Ectodermal cell (in vitro differentiated cells): ENCODE measurements around the gene HOOK2.

ENCODE experiments used
- H3K27ac ChIP-seq: 2 replicates; pipeline ENCODE4 v1.7.0; 2013; ENCODE audit warnings: mild to moderate bottlenecking, low read depth, low read length; ENCODE audit not compliant: insufficient read depth, poor library complexity, severe bottlenecking
- H3K27me3 ChIP-seq: 2 replicates; pipeline ENCODE4 v1.7.0; 2013; ENCODE audit warnings: mild to moderate bottlenecking, low read length; ENCODE audit not compliant: insufficient read depth, control insufficient read depth, poor library complexity, severe bottlenecking
- H3K36me3 ChIP-seq: one replicate; pipeline ENCODE4 v1.7.0; 2013; ENCODE audit warnings: low read length; ENCODE audit not compliant: control insufficient read depth, insufficient read depth
- H3K4me1 ChIP-seq: one replicate; pipeline ENCODE4 v1.7.0; 2013; ENCODE audit warnings: low read length; ENCODE audit not compliant: control insufficient read depth, insufficient read depth
- H3K4me3 ChIP-seq: 2 replicates; pipeline ENCODE4 v1.7.0; 2013; ENCODE audit warnings: low read depth, low read length, control low read depth; ENCODE audit not compliant: insufficient read depth
- H3K9me3 ChIP-seq: 2 replicates; pipeline ENCODE4 v1.7.0; 2013; ENCODE audit warnings: mild to moderate bottlenecking, low read length, moderate library complexity; ENCODE audit not compliant: control insufficient read depth
- WGBS, 2 experiments: methylation state at CpG; one replicate each; pipeline ENCODE4 v1.1.7; 2013; ENCODE audit warnings: missing lambda C conversion rate in 2 of 2; 5-methylcytosine and 5-hydroxymethylcytosine counted together

The HOOK2 gene

DNA sequence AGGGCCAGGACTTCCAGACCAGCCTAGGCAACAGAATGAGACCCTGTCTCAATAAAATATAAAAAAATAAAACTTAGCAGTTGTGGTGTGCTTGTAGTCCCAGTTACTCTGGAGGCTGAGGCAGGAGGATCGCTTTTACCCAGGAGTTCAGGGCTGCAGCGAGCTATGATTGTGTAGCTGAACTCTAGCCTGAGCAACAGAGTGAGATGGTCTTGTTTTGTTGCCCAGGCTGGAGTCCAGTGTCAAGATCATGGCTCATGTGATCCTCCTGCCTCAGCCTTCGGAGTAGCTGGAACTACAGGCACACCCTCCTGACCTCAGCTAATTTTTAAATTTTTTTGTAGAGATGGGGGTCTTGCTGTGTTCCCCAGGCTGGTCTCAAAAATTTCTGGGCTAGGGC lies 11.6 kb upstream of the HOOK2 start:
- H3K27ac ChIP-seq, result no peak overlapping the region
- H3K36me3 ChIP-seq, result no peaks in the 10 kb centered on the region

DNA sequence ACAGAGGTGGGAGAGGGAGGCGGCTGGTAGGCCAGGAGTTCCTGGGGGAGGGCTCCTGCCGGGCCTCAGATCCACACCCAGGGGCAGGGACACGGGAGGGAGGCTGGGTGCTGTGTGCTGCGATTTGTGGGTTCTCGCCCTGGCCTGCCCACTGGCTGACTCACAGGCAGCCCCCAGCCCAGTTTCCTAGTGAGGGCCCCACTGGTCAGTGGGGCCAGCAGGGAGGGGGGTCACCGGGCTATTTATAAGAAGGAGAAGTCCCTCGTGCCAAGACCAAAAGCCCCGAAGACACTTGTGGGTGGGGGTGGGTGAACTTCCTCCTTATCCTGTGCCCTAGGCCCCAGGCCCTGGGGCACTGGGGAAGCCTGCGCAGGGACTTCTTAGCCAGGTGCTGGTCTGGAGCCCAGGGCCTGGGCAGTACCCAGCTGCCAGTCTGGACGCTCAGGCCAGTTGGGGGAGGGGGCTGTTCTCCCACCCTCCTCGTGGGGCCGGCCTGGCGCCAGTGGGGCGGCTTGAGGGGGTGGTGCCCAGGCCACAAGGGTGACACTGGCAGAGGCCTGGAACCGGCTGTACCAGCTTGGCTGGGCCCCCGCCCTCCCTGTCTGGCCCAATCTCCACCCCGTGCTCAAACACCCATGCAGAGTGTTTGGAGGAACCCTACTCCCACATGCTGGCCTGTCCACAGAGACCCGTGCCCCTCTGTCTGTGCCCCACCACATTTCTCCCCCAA lies 11.0 kb upstream of the HOOK2 start:
- peaks cover 27% of the 10 kb centered on the region for H3K4me1 ChIP-seq
- H3K27ac ChIP-seq, result no peak overlapping the region
- no peaks in the 10 kb centered on the region for H3K36me3 ChIP-seq
- no peak overlapping the region for H3K4me3 ChIP-seq
- peaks cover 11% of the 10 kb centered on the region for H3K27me3 ChIP-seq
- no peaks in the 10 kb centered on the region for H3K9me3 ChIP-seq
- WGBS, 2 experiments, result 87% methylated on average over 18 of the region's 18 CpGs

More for the DNA sequence above, 11.6 kb upstream of the HOOK2 start:
- WGBS, 2 experiments, result 91% methylated on average over 3 of the region's 3 CpGs
- Histone ChIP-seq H3K4me1 (peaks cover 27% of the 10 kb centered on the region), H3K9me3 (no peaks in the 10 kb centered on the region), H3K27me3 (peaks cover 18% of the 10 kb centered on the region), H3K4me3 (no peak overlapping the region)

DNA sequence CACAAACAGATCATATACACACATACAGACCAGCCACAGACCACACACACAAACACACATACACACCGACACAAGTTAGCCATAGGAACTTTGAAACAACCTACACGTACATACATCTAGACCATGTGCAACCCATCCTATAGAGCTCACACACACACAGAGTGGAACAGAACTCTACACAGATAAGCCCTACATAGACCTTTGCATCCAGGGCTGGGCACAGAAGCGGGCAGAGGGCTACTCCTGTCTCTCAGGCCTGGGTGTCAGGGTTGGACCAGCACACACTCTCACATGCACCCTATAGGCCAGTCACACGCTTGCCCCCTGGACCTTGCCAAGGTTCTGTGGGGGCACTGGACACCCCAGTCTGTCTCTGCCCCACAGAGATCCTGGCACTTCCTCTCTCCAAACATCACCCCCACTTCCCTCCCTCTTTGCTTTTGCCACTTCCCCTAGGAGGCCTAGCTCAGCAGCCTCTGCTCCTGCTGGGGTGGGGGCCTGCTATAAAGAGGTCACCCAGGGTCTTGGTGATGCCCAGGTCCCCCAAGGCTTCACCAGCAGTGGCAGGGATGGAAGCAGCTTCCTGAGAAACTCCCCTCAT lies 10.2 kb upstream of the HOOK2 start:
- WGBS, 2 experiments, result 87 to 89% methylated on average over 4 of the region's 4 CpGs
- Histone ChIP-seq H3K27ac (no peak overlapping the region), H3K4me1 (peaks cover 27% of the 10 kb centered on the region)

DNA sequence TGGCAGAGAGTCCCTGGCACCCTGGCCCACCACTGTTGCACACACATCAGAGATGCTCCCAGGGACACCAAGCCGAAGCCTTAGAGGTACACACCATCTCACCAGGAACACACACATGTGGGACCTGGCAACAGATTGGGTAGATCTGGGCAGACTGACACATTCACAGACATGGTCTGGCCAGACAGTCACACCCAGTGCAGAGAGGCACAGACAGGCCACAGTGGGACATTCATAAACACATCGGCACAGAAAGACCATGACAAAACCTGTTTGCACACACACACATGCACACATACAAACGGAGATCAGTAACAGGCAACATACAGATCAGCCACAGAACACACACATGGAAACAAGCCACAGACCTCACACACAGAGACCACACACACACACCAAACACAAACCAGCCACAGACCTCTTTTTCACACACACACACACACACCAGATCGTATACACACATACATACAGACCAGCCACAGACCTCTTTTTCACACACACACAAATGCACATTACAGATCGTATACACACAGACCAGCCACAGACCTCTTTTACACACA lies 9.6 kb upstream of the HOOK2 start:
- H3K27me3 ChIP-seq, result no peaks in the 10 kb centered on the region
- no peaks in the 10 kb centered on the region for H3K36me3 ChIP-seq
- WGBS, 2 experiments, result 83 to 91% methylated on average over 5 of the region's 5 CpGs
- peaks cover 27% of the 10 kb centered on the region for H3K4me1 ChIP-seq
- no peaks in the 10 kb centered on the region for H3K9me3 ChIP-seq
- no peak overlapping the region for H3K4me3 ChIP-seq
- no peak overlapping the region for H3K27ac ChIP-seq

More for the DNA sequence above, 10.2 kb upstream of the HOOK2 start:
- H3K4me3 ChIP-seq, result no peak overlapping the region
- no peaks in the 10 kb centered on the region for H3K9me3 ChIP-seq
- H3K36me3 ChIP-seq, result no peaks in the 10 kb centered on the region
- H3K27me3 ChIP-seq, result peaks cover 4% of the 10 kb centered on the region

DNA sequence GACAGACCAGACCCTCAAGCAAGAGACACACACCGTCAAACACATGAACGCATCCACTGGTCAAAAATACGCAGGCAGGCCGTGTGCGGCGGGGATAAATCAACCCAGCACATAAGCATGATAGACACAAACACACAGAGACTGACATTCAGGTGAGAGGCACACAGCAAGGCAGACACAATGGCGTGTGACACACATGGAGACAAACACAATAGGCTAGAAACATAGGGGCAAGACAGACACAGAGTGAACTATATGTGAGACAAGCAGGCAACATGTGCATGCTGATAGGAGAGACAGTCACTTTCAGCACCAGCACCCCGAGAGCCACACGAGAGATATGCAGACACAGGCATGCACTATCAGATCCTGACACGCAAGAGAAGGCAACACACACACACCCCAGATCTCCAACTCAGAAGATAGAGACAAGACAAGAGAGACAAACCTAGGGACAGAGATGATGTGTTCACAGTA lies 9.1 kb upstream of the HOOK2 start:
- H3K27ac ChIP-seq, result no peak overlapping the region
- H3K4me3 ChIP-seq, result no peak overlapping the region
- H3K27me3 ChIP-seq, result no peaks in the 10 kb centered on the region
- no peaks in the 10 kb centered on the region for H3K9me3 ChIP-seq
- 90 to 94% methylated on average over 10 of the region's 10 CpGs for WGBS, 2 experiments
- peaks cover 29% of the 10 kb centered on the region for H3K4me1 ChIP-seq
- H3K36me3 ChIP-seq, result no peaks in the 10 kb centered on the region

DNA sequence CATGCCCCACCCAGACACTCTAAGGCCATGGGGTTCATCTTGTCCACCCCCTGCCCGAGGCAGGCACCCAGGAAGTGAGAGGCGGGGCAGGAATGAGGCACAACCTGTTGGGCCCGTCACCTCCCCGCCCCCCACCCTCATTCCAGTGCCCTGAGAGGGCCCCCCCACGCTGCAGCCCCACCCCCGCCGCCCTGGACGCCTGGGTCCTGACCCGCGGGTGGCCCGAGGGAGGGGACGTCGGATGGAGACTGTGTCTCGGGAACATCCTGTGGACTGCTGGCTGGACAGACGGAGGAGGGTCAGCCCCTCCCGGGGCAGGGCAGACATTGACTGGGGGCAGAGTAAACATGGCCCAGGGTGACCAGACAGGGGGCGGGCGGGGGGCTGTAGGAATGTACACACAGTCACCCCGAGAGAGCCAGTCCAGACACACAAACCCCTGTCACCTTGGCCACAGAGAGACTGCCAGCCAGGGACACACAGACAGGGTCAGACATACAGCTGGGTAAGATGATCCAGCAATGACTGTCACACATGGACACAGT lies 8.6 kb upstream of the HOOK2 start:
- H3K36me3 ChIP-seq, result no peaks in the 10 kb centered on the region
- peaks cover 29% of the 10 kb centered on the region for H3K4me1 ChIP-seq
- no peak overlapping the region for H3K4me3 ChIP-seq
- 58 to 59% methylated on average over 18 to 19 of the region's 19 CpGs for WGBS, 2 experiments
- no peaks in the 10 kb centered on the region for H3K27me3 ChIP-seq
- no peaks in the 10 kb centered on the region for H3K9me3 ChIP-seq
- no peak overlapping the region for H3K27ac ChIP-seq

DNA sequence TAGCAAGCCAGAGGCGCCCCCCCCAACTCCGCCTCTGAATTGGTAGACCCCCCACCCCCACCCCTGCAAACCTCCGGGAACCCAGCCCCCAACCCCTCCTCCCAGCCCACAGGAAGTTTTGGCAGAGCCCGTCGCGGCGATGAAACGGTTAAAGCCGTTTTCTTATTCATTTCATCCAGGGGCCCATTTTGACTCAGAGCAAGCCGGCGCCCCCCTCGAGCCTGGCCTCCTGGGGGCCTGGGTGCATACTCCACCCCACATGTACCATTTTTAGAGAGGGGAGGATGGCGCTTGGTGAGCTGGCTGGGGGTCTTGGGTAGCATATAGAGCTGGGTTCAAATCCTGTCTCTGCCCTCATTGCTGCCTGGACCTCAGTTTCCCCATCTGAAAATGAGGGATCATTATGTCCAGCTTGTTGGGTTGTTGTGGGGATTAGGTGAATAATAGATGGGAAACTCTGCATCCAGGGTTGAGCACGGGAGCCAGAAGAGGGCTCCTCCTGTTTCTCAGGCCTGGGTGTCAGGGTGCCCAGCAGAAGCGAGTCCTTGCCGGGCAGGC lies 8.0 kb upstream of the HOOK2 start:
- Histone ChIP-seq H3K27ac (no peak overlapping the region), H3K9me3 (no peaks in the 10 kb centered on the region), H3K27me3 (peaks cover 4% of the 10 kb centered on the region), H3K36me3 (no peaks in the 10 kb centered on the region), H3K4me3 (peak overlapping the region; percentile 52), H3K4me1 (peaks cover 29% of the 10 kb centered on the region)
- 17 to 23% methylated on average over 15 of the region's 16 CpGs for WGBS, 2 experiments

DNA sequence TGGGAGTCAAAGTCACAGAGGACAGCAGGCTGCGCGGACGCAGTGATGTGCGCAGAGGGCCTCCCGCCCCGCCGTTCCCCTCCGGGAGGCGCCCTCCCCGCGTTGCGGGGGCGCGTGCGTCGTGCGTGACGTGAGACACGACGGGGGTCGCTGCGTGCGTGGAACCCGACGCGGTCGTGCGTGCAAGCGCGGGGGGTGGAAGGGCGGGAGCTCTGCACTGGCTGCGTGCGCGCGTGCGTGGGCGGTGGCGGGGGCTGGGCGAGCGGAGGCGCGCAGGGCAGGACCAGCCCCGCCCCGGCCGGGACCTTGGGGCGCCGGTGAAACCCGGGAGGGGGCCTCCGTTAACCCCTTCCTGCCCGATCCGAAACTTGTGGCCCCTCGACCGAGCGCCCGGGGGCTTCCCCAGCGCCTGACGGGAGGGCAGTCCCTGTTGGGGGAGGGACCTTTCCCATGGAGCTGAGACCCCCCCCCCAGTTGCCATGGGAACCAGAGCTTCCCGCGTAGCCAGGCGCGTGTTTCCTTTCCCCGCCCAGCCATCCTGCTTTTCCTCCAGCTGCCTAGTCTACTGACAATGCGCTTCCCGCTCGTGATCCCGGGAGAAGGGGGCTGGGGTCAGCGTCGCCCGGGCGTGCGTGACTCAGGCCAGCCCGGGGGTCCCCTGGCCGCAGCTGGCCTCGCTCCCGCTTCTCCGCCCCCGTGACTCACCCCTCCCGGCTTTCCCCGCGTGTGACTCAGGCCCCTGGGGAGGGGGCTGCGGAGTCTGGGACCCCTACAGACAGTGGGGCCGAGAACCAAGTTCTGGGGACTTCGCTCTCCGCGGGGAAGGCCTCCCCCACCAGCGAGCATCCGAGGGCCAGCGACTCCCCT lies 7.3 kb upstream of the HOOK2 start:
- Histone ChIP-seq H3K4me1 (peaks cover 24% of the 10 kb centered on the region), H3K27ac (no peak overlapping the region), H3K4me3 (peak overlapping the region; percentile 52), H3K36me3 (no peaks in the 10 kb centered on the region), H3K9me3 (no peaks in the 10 kb centered on the region), H3K27me3 (peaks cover 4% of the 10 kb centered on the region)
- 3% methylated on average over 88 of the region's 88 CpGs for WGBS, 2 experiments

DNA sequence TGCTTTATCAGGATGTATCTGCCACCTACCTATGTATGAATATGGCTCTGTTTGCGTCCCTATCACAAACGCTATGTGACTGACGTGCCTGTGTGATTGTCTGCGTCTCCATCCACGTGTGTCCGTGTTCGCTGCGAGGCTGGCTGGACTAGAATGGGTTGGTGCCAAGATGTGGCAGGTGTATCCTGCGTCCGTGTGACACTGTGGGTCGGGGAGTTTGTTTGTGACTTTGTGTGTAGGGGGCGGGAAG lies 6.7 kb upstream of the HOOK2 start:
- no peak overlapping the region for H3K27ac ChIP-seq
- peaks cover 4% of the 10 kb centered on the region for H3K27me3 ChIP-seq
- peaks cover 24% of the 10 kb centered on the region for H3K4me1 ChIP-seq
- peak overlapping the region; percentile 52 for H3K4me3 ChIP-seq
- H3K9me3 ChIP-seq, result no peaks in the 10 kb centered on the region
- 67 to 68% methylated on average over 12 of the region's 12 CpGs for WGBS, 2 experiments
- no peaks in the 10 kb centered on the region for H3K36me3 ChIP-seq
